ENCODE data around the gene PPM1A.

Gene PPM1A

GRCh38 chr14:60301685-60302084 lies 52.7 kb downstream of the PPM1A start (continued):
- TF ChIP-seq ZFP37 (tag by site-specific recombination; IDR thresholded peaks at IDR 0.05) (no peak), ZNF600 (tag by site-specific recombination; IDR thresholded peaks at IDR 0.05) (no peak), GLI2 (tag by site-specific recombination; IDR thresholded peaks at IDR 0.05; ENCODE audit: borderline replicate concordance, low read depth) (no peak)

DNA sequence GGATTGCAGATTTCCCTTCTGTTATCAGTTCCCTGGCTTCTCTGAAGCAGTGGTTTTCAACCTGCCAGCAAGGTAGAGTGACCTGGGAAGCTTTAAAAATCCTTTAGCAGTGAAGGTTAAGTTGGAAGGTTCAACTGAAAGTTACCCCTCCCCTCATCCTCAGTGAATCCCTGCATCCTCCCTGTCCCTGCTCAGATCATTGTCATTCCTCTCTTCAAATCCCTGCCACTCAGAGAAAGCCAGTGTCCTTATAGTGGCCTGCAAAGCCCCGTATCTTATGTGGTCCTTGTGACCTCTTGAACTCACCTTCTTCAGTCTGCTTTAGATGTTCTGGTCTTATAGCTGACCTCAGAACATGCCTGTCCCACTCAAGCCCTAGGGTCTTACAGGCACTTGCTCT lies 53.6 kb downstream of the PPM1A start:
- ChIA-PET POLR2A (no interaction called here), CTCF (interaction anchor here (0.6 to 0.8 kb wide), 2 partner anchors 34 to 201 kb away, joined by 3 read pairs; no protein-coding TSS in a partner anchor)
- Histone ChIP-seq H3K4me1 (ENCODE audit: control insufficient read depth, insufficient read depth, low read length) (no peaks in the 10 kb centered on the region), H3K36me3 (ENCODE audit: control insufficient read depth in 2 of 2, insufficient read depth in 1 of 2, low read length in 2 of 2) (no peaks in the 10 kb centered on the region), H3K9me3 (ENCODE audit: control insufficient read depth, insufficient read depth, low read depth, low read length) (no peaks in the 10 kb centered on the region), H3K4me3 (ENCODE audit: low read depth, low read length) (no peak overlapping the region), H3K27ac (ENCODE audit: extremely low read depth, low read depth, low read length) (no peak overlapping the region)
- TF ChIP-seq ZBTB7A (tag by site-specific recombination; IDR thresholded peaks at IDR 0.05; ENCODE audit: low read depth) (no peak), ZNF335 (tag by site-specific recombination; conservative IDR thresholded peaks at IDR 0.05) (0 out of 2 replicates have a peak, but pooled peaks have one; percentile 21), ZNF785 (tag by site-specific recombination; IDR thresholded peaks at IDR 0.05) (no peak), ZNF404 (tag by site-specific recombination; IDR thresholded peaks at IDR 0.05) (no peak), ZSCAN18 (tag by site-specific recombination; IDR thresholded peaks at IDR 0.05) (no peak), ZNF10 (tag by site-specific recombination; IDR thresholded peaks at IDR 0.05) (no peak)

- no peak overlapping the region for H3K4me3 ChIP-seq (ENCODE audit: low read depth, low read length)
- ChIA-PET CTCF (interaction anchor here (0.7 to 0.9 kb wide), 2 partner anchors 12 to 38 kb away, joined by 3 read pairs; no protein-coding TSS in a partner anchor), POLR2A (no interaction called here)
- H3K27ac ChIP-seq (ENCODE audit: extremely low read depth, low read depth, low read length): no peak overlapping the region
- no peaks in the 10 kb centered on the region for H3K36me3 ChIP-seq (ENCODE audit: control insufficient read depth in 2 of 2, insufficient read depth in 1 of 2, low read length in 2 of 2)
- no peaks in the 10 kb centered on the region for H3K9me3 ChIP-seq (ENCODE audit: control insufficient read depth, insufficient read depth, low read depth, low read length)
- TF ChIP-seq ZNF530 (tag by site-specific recombination; IDR thresholded peaks at IDR 0.05; ENCODE audit: low read depth): no peak
- no peak for TF ChIP-seq ZNF266 (tag by site-specific recombination; IDR thresholded peaks at IDR 0.05; ENCODE audit: low read depth)
- no peak for TF ChIP-seq ZFHX2 (tag by site-specific recombination; conservative IDR thresholded peaks at IDR 0.05)
- TF ChIP-seq MEIS1 (CRISPR knock-in tag; IDR thresholded peaks at IDR 0.05; ENCODE audit: borderline replicate concordance): no peak
- TF ChIP-seq ZNF121 (tag by site-specific recombination; IDR thresholded peaks at IDR 0.05): no peak
- no peak for TF ChIP-seq ZNF624 (tag by site-specific recombination; IDR thresholded peaks at IDR 0.05)
- TF ChIP-seq ZNF510 (tag by site-specific recombination; IDR thresholded peaks at IDR 0.05; ENCODE audit: insufficient replicate concordance): no peak
- TF ChIP-seq ZNF701 (tag by site-specific recombination; IDR thresholded peaks at IDR 0.05): no peak
- no peak for TF ChIP-seq ZNF280D (tag by site-specific recombination; IDR thresholded peaks at IDR 0.05)
- TF ChIP-seq ZNF140 (tag by site-specific recombination; IDR thresholded peaks at IDR 0.05): no peak
- no peak for TF ChIP-seq ZBTB6 (tag by site-specific recombination; IDR thresholded peaks at IDR 0.05)
- TF ChIP-seq PRDM1 (tag by site-specific recombination; IDR thresholded peaks at IDR 0.05): no peak
- no peak for TF ChIP-seq ZFP41 (tag by site-specific recombination; IDR thresholded peaks at IDR 0.05; ENCODE audit: borderline replicate concordance)
- no peaks in the 10 kb centered on the region for H3K4me1 ChIP-seq (ENCODE audit: control insufficient read depth, insufficient read depth, low read length)
These were observed 54.7 kb downstream of the PPM1A start for GRCh38 chr14:60303745-60304144.

Measured in HEK293 (cell line).